H1 (cell line): ENCODE measurements around the gene SLC12A8. TPM values are rescaled to one million over a fixed set of nuclear protein-coding genes. Genes with fewer than 3 reads are reported as not detected.

Experiments
- CTCF ChIA-PET: fragments of 300-600 bp; sonication (Branson Sonifier 250); formaldehyde crosslinking; loops from one replicate; lab custom pipeline; 2021; ENCODE audit not compliant: partially characterized antibody; lab: Charles Lee
- POLR2A ChIA-PET: fragments of 300-600 bp; sonication (Branson Sonifier 250); formaldehyde crosslinking; loops from one replicate; lab custom pipeline; 2021; ENCODE audit warnings: inconsistent platforms; ENCODE audit not compliant: partially characterized antibody; lab: Charles Lee
- DNase-seq, 2 experiments: peaks; one replicate each; pipeline versions ENCODE4 v3.0.0 to v3.0.0-alpha.2; 2010 to 2022; ENCODE audit warnings: low spot score in 2 of 2, low read depth in 1 of 2, mixed read lengths in 1 of 2
- FAIRE-seq: peaks from 2 replicates; lab custom pipeline; 2011; peaks lifted over from hg19 to GRCh38; lab: Jason Lieb, UNC
- H2AFZ ChIP-seq: 2 replicates; pipeline ENCODE4 v1.8.1; 2012; ENCODE audit warnings: low read length, inconsistent platforms
- H2AK5ac ChIP-seq: 2 replicates; pipeline ENCODE4 v1.6.1; 2013; ENCODE audit warnings: low read depth, low read length
- H2BK120ac ChIP-seq: replicated peaks from 2 replicates; pipeline ENCODE3; 2013; ENCODE audit warnings: low read depth, low read length, inconsistent platforms
- H2BK12ac ChIP-seq: 2 replicates; pipeline ENCODE4 v1.6.1; 2013; ENCODE audit warnings: low read depth, low read length
- H2BK15ac ChIP-seq: 2 replicates; pipeline ENCODE4 v1.6.1; 2013; ENCODE audit warnings: low read length
- H2BK20ac ChIP-seq: 2 replicates; pipeline ENCODE4 v1.6.1; 2013; ENCODE audit warnings: low read length
- H2BK5ac ChIP-seq: 2 replicates; pipeline ENCODE4 v1.6.1; 2013; ENCODE audit warnings: low read depth, low read length
- H3K14ac ChIP-seq: 2 replicates; pipeline ENCODE4 v1.6.1; 2013; ENCODE audit warnings: inconsistent platforms; ENCODE audit not compliant: insufficient read length
- H3K18ac ChIP-seq: 2 replicates; pipeline ENCODE4 v1.6.1; 2013; ENCODE audit warnings: low read length; ENCODE audit errors: extremely low read depth
- H3K23ac ChIP-seq: 2 replicates; pipeline ENCODE4 v1.6.1; 2013; ENCODE audit warnings: inconsistent platforms; ENCODE audit not compliant: insufficient read length
- H3K23me2 ChIP-seq: 2 replicates; pipeline ENCODE4 v1.6.1; 2013; ENCODE audit warnings: low read depth, low read length
- H3K27ac ChIP-seq: 2 replicates; pipeline ENCODE4 v1.6.1; 2011; ENCODE audit warnings: low read depth, low read length, inconsistent platforms
- H3K27me3 ChIP-seq, 4 experiments: replicated peaks in 1 of 4; 1 replicate in 1 of 4; 2 replicates in 3 of 4; pipeline versions ENCODE4 v1.6.1 to v1.8.1; 2011 to 2013; ENCODE audit warnings: low read length in 3 of 4, mild to moderate bottlenecking in 3 of 4, inconsistent platforms in 2 of 4, mixed read lengths in 2 of 4, moderate library complexity in 1 of 4; ENCODE audit not compliant: control insufficient read depth in 3 of 4, insufficient read depth in 3 of 4; ENCODE audit errors: extremely low read depth in 1 of 4
- H3K36me3 ChIP-seq, 4 experiments: 2 replicates each; pipeline versions ENCODE4 v1.6.1 to v1.8.1; 2011 to 2013; ENCODE audit warnings: mild to moderate bottlenecking in 4 of 4, low read length in 3 of 4, moderate library complexity in 2 of 4, control low read depth in 1 of 4, inconsistent platforms in 1 of 4; ENCODE audit not compliant: insufficient read depth in 4 of 4, control insufficient read depth in 2 of 4
- H3K4ac ChIP-seq: replicated peaks from 2 replicates; pipeline ENCODE3; 2013; ENCODE audit warnings: low read length, low read depth, mixed read lengths, inconsistent platforms; ENCODE audit not compliant: insufficient read length
- H3K4me1 ChIP-seq, 4 experiments: replicated peaks in 1 of 4; 1 replicate in 1 of 4; 2 replicates in 3 of 4; pipeline versions ENCODE4 v1.6.1 to v1.8.1; 2011 to 2013; ENCODE audit warnings: low read length in 3 of 4, inconsistent platforms in 2 of 4, mixed read lengths in 1 of 4; ENCODE audit not compliant: insufficient read depth in 4 of 4, control insufficient read depth in 3 of 4
- H3K4me2 ChIP-seq, 2 experiments: 2 replicates each; pipeline versions ENCODE4 v1.6.1 to v1.8.1; 2011 to 2013; ENCODE audit warnings: low read depth in 2 of 2, low read length in 2 of 2, control low read depth in 1 of 2, inconsistent platforms in 1 of 2, mild to moderate bottlenecking in 1 of 2; ENCODE audit not compliant: insufficient read depth in 1 of 2
- H3K4me3 ChIP-seq, 4 experiments: fragments of 200-600, 300-600 bp in 1 of 4; sonication (generic), shearing (Covaris generic), sonication (Bioruptor Twin) in 1 of 4; 2 replicates each; pipeline versions ENCODE4 v1.5.1 to v1.8.1; 2011 to 2016; ENCODE audit warnings: low read length in 4 of 4, low read depth in 3 of 4, control low read depth in 2 of 4, inconsistent platforms in 2 of 4, mild to moderate bottlenecking in 2 of 4, mixed read lengths in 1 of 4, moderate library complexity in 1 of 4; ENCODE audit not compliant: insufficient read depth in 2 of 4; ENCODE audit errors: extremely low read depth in 1 of 4
- H3K56ac ChIP-seq: replicated peaks from 2 replicates; pipeline ENCODE3; 2013; ENCODE audit warnings: low read depth, mild to moderate bottlenecking, mixed read lengths, low read length, inconsistent platforms; ENCODE audit not compliant: insufficient read length
- H3K79me1 ChIP-seq: 2 replicates; pipeline ENCODE4 v1.6.1; 2013; ENCODE audit warnings: low read depth, low read length, control low read depth
- H3K79me2 ChIP-seq, 2 experiments: 2 replicates each; pipeline versions ENCODE4 v1.6.1 to v1.8.1; 2012 to 2013; ENCODE audit warnings: low read length in 2 of 2, mild to moderate bottlenecking in 2 of 2, inconsistent platforms in 1 of 2; ENCODE audit not compliant: insufficient read depth in 2 of 2, control insufficient read depth in 1 of 2
- H3K9ac ChIP-seq, 4 experiments: replicated peaks in 1 of 4; 1 replicate in 1 of 4; 2 replicates in 3 of 4; pipeline versions ENCODE4 v1.6.1 to v1.8.1; 2011 to 2013; ENCODE audit warnings: low read depth in 3 of 4, low read length in 3 of 4, control low read depth in 2 of 4, mild to moderate bottlenecking in 2 of 4, moderate library complexity in 2 of 4, inconsistent platforms in 1 of 4; ENCODE audit errors: extremely low read depth in 1 of 4
- H3K9me3 ChIP-seq, 2 experiments: 2 replicates each; pipeline versions ENCODE4 v1.6.1 to v1.8.1; 2012 to 2013; ENCODE audit warnings: mild to moderate bottlenecking in 2 of 2, moderate library complexity in 2 of 2, control low read depth in 1 of 2, inconsistent platforms in 1 of 2, low read depth in 1 of 2, low read length in 1 of 2, mixed read lengths in 1 of 2; ENCODE audit not compliant: insufficient read depth in 2 of 2
- H4K20me1 ChIP-seq, 2 experiments: replicated peaks in 1 of 2; 2 replicates each; pipeline versions ENCODE3 to v1.8.1; 2011 to 2013; ENCODE audit warnings: inconsistent platforms in 2 of 2, low read length in 2 of 2, mild to moderate bottlenecking in 1 of 2; ENCODE audit not compliant: insufficient read depth in 2 of 2, control insufficient read depth in 1 of 2
- H4K5ac ChIP-seq: 2 replicates; pipeline ENCODE4 v1.6.1; 2013; ENCODE audit warnings: low read length, low read depth, mixed read lengths, inconsistent platforms; ENCODE audit not compliant: insufficient read length
- H4K8ac ChIP-seq: 2 replicates; pipeline ENCODE4 v1.8.0; 2013; ENCODE audit warnings: mild to moderate bottlenecking, moderate library complexity, low read length, inconsistent platforms; ENCODE audit not compliant: insufficient read depth; ENCODE audit errors: extremely low read depth
- H4K91ac ChIP-seq: replicated peaks from 2 replicates; pipeline ENCODE3; 2013; ENCODE audit warnings: low read length, mixed read lengths, inconsistent platforms; ENCODE audit not compliant: insufficient read length
- ATF3 ChIP-seq: IDR thresholded peaks from 2 replicates; pipeline ENCODE4 v1.6.1; 2011; ENCODE audit warnings: low read depth, mild to moderate bottlenecking, low read length; ENCODE audit not compliant: insufficient read depth
- HDAC6 ChIP-seq: IDR thresholded peaks from one replicate; pipeline ENCODE4 v1.7.1; 2012; ENCODE audit warnings: low read depth, mild to moderate bottlenecking, inconsistent platforms, low read length, moderate library complexity
- MAX ChIP-seq: IDR thresholded peaks from 2 replicates; pipeline ENCODE4 v1.6.1; 2012; ENCODE audit warnings: inconsistent platforms
- SIRT6 ChIP-seq: IDR thresholded peaks from one replicate; pipeline ENCODE4 v1.7.1; 2012; ENCODE audit warnings: low read length, inconsistent platforms
- SP1 ChIP-seq: IDR thresholded peaks from 2 replicates; pipeline ENCODE4 v1.6.1; 2011; ENCODE audit warnings: low read depth, low read length
- SP4 ChIP-seq: IDR thresholded peaks from 2 replicates; pipeline ENCODE4 v1.6.1; 2012; ENCODE audit warnings: low read length, inconsistent platforms
- polyA plus RNA-seq, 7 experiments: library from polyadenylated mRNA; depleted of rRNA in 3 of 7; stranded (reverse) in 5 of 7; unstranded in 2 of 7; fragments of >200 nt in 5 of 7; fragments of 200-250 nt in 2 of 7; gene quantifications; 1 replicate in 5 of 7; 2 replicates in 1 of 7; 4 replicates in 1 of 7; pipeline versions ENCODE4 v1.2.1 to v1.2.3, GENCODE V29; 2011 to 2013; ENCODE audit warnings: missing spikeins in 2 of 7, mixed read lengths in 2 of 7
- total RNA-seq: library from RNA; stranded (reverse); fragmentation: NEBNext Ultra II Directional; extraction: Animal tissue kit (Norgen Biotek cat#: 25700); gene quantifications from 2 replicates; pipeline ENCODE4 v1.2.1, GENCODE V29; 2021
- TF ChIP-seq, protein P1 (sequence below): IDR thresholded peaks from 2 replicates; pipeline ENCODE4 v1.6.1; 2012; ENCODE audit warnings: low read length, inconsistent platforms

SLC12A8 gene
- total and polyA plus RNA-seq, 2 of the 8 experiments (the other 6 are each of a cell fraction or from before 2014, with no cell fraction given) = 13.7 to 14.4 TPM

GRCh38 chr3:125072301-125072700, 140.2 kb downstream of the SLC12A8 start:
- Histone ChIP-seq H3K9me3 (no peaks in the 10 kb centered on the region), H2BK120ac (no peak overlapping the region), H3K4me3 (no peak overlapping the region), H3K14ac (no peak overlapping the region), H3K27ac (no peak overlapping the region), H4K91ac (no peak overlapping the region), H3K56ac (no peak overlapping the region), H2BK15ac (no peak overlapping the region), H2AFZ (no peak overlapping the region), H3K9ac (no peak overlapping the region), H4K20me1 (no peaks in the 10 kb centered on the region), H3K79me2 (no peaks in the 10 kb centered on the region), H3K79me1 (no peaks in the 10 kb centered on the region), H3K18ac (no peak overlapping the region), H3K4me1 (peaks cover 0 to 6% (median 1%) of the 10 kb centered on the region in 4 experiments; a peak in 4 of 7 replicates), H3K23ac (no peak overlapping the region), H3K4ac (no peak overlapping the region), H3K23me2 (no peaks in the 10 kb centered on the region; the same call in 1 of the 2 replicates), H3K27me3 (no peaks in the 10 kb centered on the region), H2BK12ac (no peak overlapping the region), H2AK5ac (no peak overlapping the region), H3K4me2 (no peak overlapping the region), H4K8ac (no peak overlapping the region), H2BK5ac (no peak overlapping the region), H3K36me3 (peaks cover 0 to 2% (median 0%) of the 10 kb centered on the region in 4 experiments; a peak in 1 of 8 replicates), H4K5ac (no peak overlapping the region), H2BK20ac (no peak overlapping the region)
- CTCF ChIA-PET = interaction anchor here (1.1 to 2.1 kb wide), 3 partner anchors 20 to 78 kb away, joined by 4 to 7 read pairs (median 6); no protein-coding TSS in a partner anchor
- no peak for DNase-seq
- FAIRE-seq = no peak
- POLR2A ChIA-PET = interaction anchor here (2.0 kb wide), 1 partner anchor 12 kb away, joined by 9 read pairs; no protein-coding TSS in a partner anchor
- no peak for TF ChIP-seq HDAC6
- TF ChIP-seq, protein P1, sequence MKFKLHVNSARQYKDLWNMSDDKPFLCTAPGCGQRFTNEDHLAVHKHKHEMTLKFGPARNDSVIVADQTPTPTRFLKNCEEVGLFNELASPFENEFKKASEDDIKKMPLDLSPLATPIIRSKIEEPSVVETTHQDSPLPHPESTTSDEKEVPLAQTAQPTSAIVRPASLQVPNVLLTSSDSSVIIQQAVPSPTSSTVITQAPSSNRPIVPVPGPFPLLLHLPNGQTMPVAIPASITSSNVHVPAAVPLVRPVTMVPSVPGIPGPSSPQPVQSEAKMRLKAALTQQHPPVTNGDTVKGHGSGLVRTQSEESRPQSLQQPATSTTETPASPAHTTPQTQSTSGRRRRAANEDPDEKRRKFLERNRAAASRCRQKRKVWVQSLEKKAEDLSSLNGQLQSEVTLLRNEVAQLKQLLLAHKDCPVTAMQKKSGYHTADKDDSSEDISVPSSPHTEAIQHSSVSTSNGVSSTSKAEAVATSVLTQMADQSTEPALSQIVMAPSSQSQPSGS = no peak
- no peak for TF ChIP-seq SIRT6
- TF ChIP-seq SP1 = no peak
- no peak for TF ChIP-seq ATF3
- TF ChIP-seq MAX = no peak
- TF ChIP-seq SP4 = no peak
